Activated CD4-positive, alpha-beta T cell treated with anti-CD3 and anti-CD28 coated beads for 4 hours (primary cell): Measurements from ENCODE around the gene STEAP1.

Experiments
- DNase-seq, 2 donors: peaks; one replicate each; pipeline ENCODE4 v3.0.0-alpha.2; 2020

STEAP1 gene

DNA sequence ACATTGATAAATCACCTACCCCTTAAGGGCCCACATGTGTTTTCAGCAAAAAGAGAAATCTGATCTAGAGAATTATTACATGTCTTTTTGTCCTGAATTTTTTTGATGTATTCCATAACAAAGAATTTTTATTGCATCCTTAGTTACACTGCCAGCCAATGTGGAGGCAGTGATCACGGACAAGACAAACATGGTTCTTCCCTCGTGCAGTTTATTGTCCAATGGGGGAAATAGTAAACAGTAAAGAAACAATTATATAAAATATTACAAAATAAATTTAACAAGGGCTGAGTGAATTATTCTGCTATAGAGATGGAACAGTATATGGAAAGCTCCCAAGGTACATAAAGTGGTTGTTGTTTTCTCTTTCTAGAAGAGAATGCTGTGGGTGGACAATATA lies 59.3 kb downstream of the STEAP1 start:
- DNase-seq, result no peak
